HepG2 (cell line): ENCODE data around the gene SND1. TPM values are rescaled to one million over a fixed set of nuclear protein-coding genes. Genes with fewer than 3 reads are reported as not detected.

Experiments
- ATAC-seq: fragments of 200-7000 bp; cut with Tn5 transposase; 3 replicates; pipeline ENCODE4 v1.9.1; 2020; ENCODE audit warnings: mild to moderate bottlenecking, moderate library complexity
- BruUV-seq: library from RNA; stranded (reverse); fragments of 400-500 nt; replicated peaks from 2 replicates; lab custom pipeline; 2021; lab: Mats Ljungman, UMichigan
- CTCF ChIA-PET: fragments of 300-600 bp; formaldehyde crosslinking; extraction: SDS; loops from one replicate; lab custom pipeline; 2021; ENCODE audit warnings: low total read pairs, inconsistent platforms, low intra/inter-chr PET ratio; lab: Yijun Ruan, JAX
- POLR2A ChIA-PET: fragments of 350-600 bp; sonication (Branson Sonifier 250); formaldehyde crosslinking; loops from one replicate; lab custom pipeline; 2020; ENCODE audit warnings: antibody characterized with exemption, inconsistent platforms; lab: Yijun Ruan, JAX
- DNase-seq: peaks from one replicate; pipeline ENCODE4 v3.0.0-alpha.2; 2015; ENCODE audit warnings: low spot score
- FAIRE-seq: peaks from 3 replicates; lab custom pipeline; 2011; peaks lifted over from hg19 to GRCh38; lab: Jason Lieb, UNC
- H2AFZ ChIP-seq: one replicate; pipeline ENCODE4 v1.6.1; 2011; ENCODE audit warnings: low read length, inconsistent platforms
- H3K27ac ChIP-seq: fragments of 300-600 bp; 3 replicates; pipeline ENCODE4 v1.8.0; 2011; ENCODE audit warnings: mixed run types, mild to moderate bottlenecking, mixed read lengths, low read length, inconsistent platforms; ENCODE audit not compliant: insufficient read depth; ENCODE audit errors: extremely low read length
- H3K27me3 ChIP-seq, 2 experiments: fragments of 200-600 bp in 1 of 2; 2 replicates in 1 of 2; 3 replicates in 1 of 2; pipeline versions ENCODE4 v1.6.0 to v1.8.0; 2011; ENCODE audit warnings: low read length in 2 of 2, mild to moderate bottlenecking in 2 of 2, moderate library complexity in 2 of 2, inconsistent platforms in 1 of 2; ENCODE audit not compliant: insufficient read depth in 2 of 2, control insufficient read depth in 1 of 2
- H3K36me3 ChIP-seq, 2 experiments: fragments of 200-600 bp in 1 of 2; replicated peaks in 1 of 2; 2 replicates in 1 of 2; 3 replicates in 1 of 2; pipeline versions ENCODE4 v1.5.1 to v1.8.0; 2011; ENCODE audit warnings: low read length in 2 of 2, inconsistent platforms in 1 of 2; ENCODE audit not compliant: insufficient read depth in 2 of 2, control insufficient read depth in 1 of 2
- H3K4me1 ChIP-seq: 2 replicates; pipeline ENCODE4 v1.5.1; 2012; ENCODE audit warnings: low read length, inconsistent platforms; ENCODE audit not compliant: insufficient read depth
- H3K4me2 ChIP-seq: 2 replicates; pipeline ENCODE4 v1.6.0; 2011; ENCODE audit warnings: low read depth, low read length, inconsistent platforms
- H3K4me3 ChIP-seq, 3 experiments: fragments of 200-600 bp in 1 of 3; sonication (generic), shearing (Covaris generic) in 1 of 3; replicated peaks in 1 of 3; 2 replicates each; pipeline ENCODE4 v1.5.1; 2011 to 2016; ENCODE audit warnings: low read length in 3 of 3, inconsistent platforms in 2 of 3, low read depth in 2 of 3, mild to moderate bottlenecking in 2 of 3, control low read depth in 1 of 3, mixed read lengths in 1 of 3; ENCODE audit not compliant: insufficient read depth in 1 of 3
- H3K79me2 ChIP-seq: one replicate; pipeline ENCODE4 v1.6.1; 2011; ENCODE audit warnings: low read length, inconsistent platforms; ENCODE audit not compliant: insufficient read depth
- H3K9ac ChIP-seq: 2 replicates; pipeline ENCODE4 v1.6.0; 2011; ENCODE audit warnings: mild to moderate bottlenecking, low read depth, low read length, inconsistent platforms; ENCODE audit not compliant: insufficient read depth
- H3K9me3 ChIP-seq: 2 replicates; pipeline ENCODE4 v1.5.1; 2012; ENCODE audit warnings: mild to moderate bottlenecking, low read length
- H4K20me1 ChIP-seq: 2 replicates; pipeline ENCODE4 v1.6.0; 2011; ENCODE audit warnings: inconsistent platforms, mild to moderate bottlenecking, low read length, moderate library complexity; ENCODE audit not compliant: insufficient read depth
- EEA1 ChIP-seq: sonication (generic); formaldehyde crosslinking; IDR thresholded peaks from 2 replicates; pipeline ENCODE4 v1.5.1; 2020; ENCODE audit warnings: mild to moderate bottlenecking, missing genetic modification reagents, borderline replicate concordance
- NFAT5 ChIP-seq: sonication (generic); formaldehyde crosslinking; IDR thresholded peaks from 2 replicates; pipeline ENCODE4 v1.4.0; 2020; ENCODE audit warnings: missing genetic modification reagents
- SATB2 ChIP-seq: sonication (generic); formaldehyde crosslinking; IDR thresholded peaks from 2 replicates; pipeline ENCODE4 v1.5.0; 2020; ENCODE audit warnings: missing genetic modification reagents
- SIX4 ChIP-seq: sonication (generic); formaldehyde crosslinking; IDR thresholded peaks from 2 replicates; pipeline ENCODE4 v1.4.0; 2020; ENCODE audit warnings: missing genetic modification reagents
- SNAI1 ChIP-seq: sonication (generic); formaldehyde crosslinking; IDR thresholded peaks from 2 replicates; pipeline ENCODE4 v1.5.0; 2020; ENCODE audit warnings: mild to moderate bottlenecking, missing genetic modification reagents, borderline replicate concordance
- ZNF512 ChIP-seq: sonication (generic); formaldehyde crosslinking; IDR thresholded peaks from 2 replicates; pipeline ENCODE4 v1.4.0; 2020; ENCODE audit warnings: mild to moderate bottlenecking, missing genetic modification reagents
- whole genome bisulfite sequencing: methylation state at CpG from one replicate; pipeline ENCODE4 v1.1.6; 2017; ENCODE audit warnings: low lambda C conversion rate; 5-methylcytosine and 5-hydroxymethylcytosine counted together
- in situ Hi-C: cut with HindIII; loops from 2 replicates; pipeline ENCODE4 v1.10.0; 2017; ENCODE audit warnings: low pct_unique_long_range_greater_than_20kb; ENCODE audit not compliant: extremely low pct_ligation_motif_present
- intact Hi-C: fragments of 100-400 bp; cut with micrococcal nuclease; formaldehyde crosslinking; loops from one replicate; pipeline ENCODE4 v1.10.0; 2022; ENCODE audit not compliant: unreplicated experiment
- polyA plus RNA-seq, 8 experiments: library from polyadenylated mRNA; depleted of rRNA in 3 of 8; stranded (reverse) in 7 of 8; unstranded in 1 of 8; fragments of >200 nt; fragmentation: Illumina TruSeq in 4 of 8; extraction: Trizol in 4 of 8; gene quantifications; 2 replicates each; pipeline versions ENCODE4 v1.2.1 to v1.2.3, GENCODE V29; 2011 to 2016; ENCODE audit warnings: low read depth in 4 of 8, missing spikeins in 1 of 8, mixed read lengths in 1 of 8; ENCODE audit not compliant: insufficient read depth in 1 of 8
- total RNA-seq, 5 experiments: library from RNA; depleted of rRNA; stranded (reverse); fragments of >200 nt; fragmentation: Illumina TruSeq; extraction: Trizol; gene quantifications; 2 replicates each; pipeline ENCODE4 v1.2.3, GENCODE V29; 2016; ENCODE audit warnings: low read depth in 1 of 5

The SND1 gene
- total and polyA plus RNA-seq, 2 of the 13 experiments (the other 11 are each of a cell fraction or from before 2014, with no cell fraction given) = 110 to 182 TPM

DNA sequence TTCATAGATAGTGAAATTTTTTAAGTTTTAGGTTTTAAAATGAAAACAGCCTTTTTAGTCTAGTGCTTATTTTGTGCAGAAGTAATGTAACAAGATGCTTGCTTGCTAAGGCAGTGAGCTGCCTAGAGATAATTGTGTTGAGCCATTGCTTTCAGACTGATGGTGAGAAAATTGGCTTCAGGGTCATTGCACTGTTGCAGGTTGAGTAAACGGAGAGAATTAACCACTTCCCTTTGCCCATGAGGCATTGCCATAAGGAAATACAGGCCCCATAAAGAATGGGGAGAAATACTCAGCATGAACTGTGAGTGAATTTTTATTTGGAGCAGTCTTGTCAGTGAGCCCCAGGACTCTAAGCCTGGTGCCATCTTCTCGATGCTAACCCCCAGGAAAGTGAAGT is 238.7 kb downstream of the SND1 start (continued):
- TF ChIP-seq SIX4 (CRISPR knock-in tag) = no peak

GRCh38 chr7:127891144-127891543 is 239.2 kb downstream of the SND1 start:
- in situ Hi-C loops (no loop called here), intact Hi-C loops (no loop called here)
- Histone ChIP-seq H3K4me1 (peaks cover 22% of the 10 kb centered on the region; the same call in 1 of the 2 replicates), H3K4me2 (no peak overlapping the region), H3K79me2 (no peaks in the 10 kb centered on the region), H3K9me3 (no peaks in the 10 kb centered on the region), H3K4me3 (no peak overlapping the region), H3K36me3 (peaks cover 20 to 87% of the 10 kb centered on the region in 2 experiments), H4K20me1 (peaks cover 7% of the 10 kb centered on the region; the same call in 1 of the 2 replicates), H3K27me3 (no peaks in the 10 kb centered on the region), H2AFZ (no peak overlapping the region), H3K9ac (no peak overlapping the region), H3K27ac (no peak overlapping the region)
- ATAC-seq (no peak), DNase-seq (no peak), FAIRE-seq (no peak)
- BruUV-seq = no TSS peak
- TF ChIP-seq ZNF512 (CRISPR knock-in tag) (no peak), SNAI1 (CRISPR knock-in tag) (no peak)
- POLR2A ChIA-PET = no interaction called here
- WGBS = 95% methylated on average over 4 of the region's 4 CpGs
- CTCF ChIA-PET = no interaction called here

GRCh38 chr7:127891854-127892438 is 240.0 kb downstream of the SND1 start:
- BruUV-seq = no TSS peak
- FAIRE-seq = no peak
- 87% methylated on average over 4 of the region's 4 CpGs for WGBS
- no peaks in the 10 kb centered on the region for H3K79me2 ChIP-seq
- no peak overlapping the region for H3K4me3 ChIP-seq
- ChIA-PET CTCF (no interaction called here), POLR2A (no interaction called here)
- H2AFZ ChIP-seq = no peak overlapping the region
- in situ Hi-C loops = no loop called here
- H3K9ac ChIP-seq = no peak overlapping the region
- H4K20me1 ChIP-seq = peaks cover 7% of the 10 kb centered on the region; the same call in 1 of the 2 replicates
- intact Hi-C loops = no loop called here
- H3K27me3 ChIP-seq = no peaks in the 10 kb centered on the region
- ATAC-seq = no peak
- H3K4me2 ChIP-seq = no peak overlapping the region
- DNase-seq = no peak
- H3K4me1 ChIP-seq = peaks cover 22% of the 10 kb centered on the region; the same call in 1 of the 2 replicates
- no peaks in the 10 kb centered on the region for H3K9me3 ChIP-seq
- H3K27ac ChIP-seq = no peak overlapping the region
- peaks cover 22 to 85% of the 10 kb centered on the region in 2 experiments for H3K36me3 ChIP-seq
- TF ChIP-seq SATB2 (CRISPR knock-in tag) (no peak), NFAT5 (CRISPR knock-in tag) (no peak), EEA1 (CRISPR knock-in tag) (no peak)
